HG02852 (cell line): ENCODE results near the gene ABI1.
"Not testable (repeated sequence)": the region's sequence is repeated elsewhere in the genome, so short reads cannot be mapped to it uniquely, and the experiment has no call there.

Experiments
- ATAC-seq: cut with Tn5 transposase; IDR thresholded peaks from one replicate; pipeline ENCODE4 v1.9.1; 2021; ENCODE audit warnings: mild to moderate bottlenecking, moderate library complexity; ENCODE audit not compliant: unreplicated experiment

ABI1 gene

GRCh38 chr10:26860443-26861204 lies at the start of gene ABI1:
ABI1 (minus strand) TSS chr10:26860958; CDS start chr10:26860863, 95 bp downstream.
- ATAC-seq, result peak; percentile 73

GRCh38 chr10:26909753-26910152 lies 49.0 kb upstream of the ABI1 start:
- ATAC-seq, result no peak

DNA sequence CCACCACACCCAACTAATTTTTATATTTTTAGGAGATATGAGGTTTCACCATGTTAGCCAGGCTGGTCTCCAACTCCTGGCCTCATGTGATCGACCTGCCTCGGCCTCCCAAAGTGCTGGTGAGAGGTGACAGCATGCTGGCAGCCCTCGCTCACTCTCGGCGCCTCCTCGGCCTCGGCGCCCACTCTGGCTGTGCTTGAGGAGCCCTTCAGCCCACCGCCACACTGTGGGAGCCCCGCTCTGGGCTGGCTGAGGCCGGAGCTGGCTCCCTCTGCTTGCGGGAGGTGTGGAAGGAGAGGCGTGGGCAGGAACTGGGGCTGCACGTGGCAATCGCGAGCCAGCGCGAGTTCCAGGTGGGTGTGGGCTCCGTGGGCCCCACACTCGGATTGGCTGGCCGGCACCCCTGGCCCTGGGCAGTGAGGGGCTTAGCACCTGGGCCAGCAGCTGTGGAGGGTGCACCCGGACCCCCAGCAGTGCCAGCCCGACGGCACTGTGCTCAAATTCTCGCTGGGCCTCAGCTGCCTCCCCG lies 44.6 kb upstream of the ABI1 start:
- not testable (repeated sequence) for ATAC-seq

GRCh38 chr10:26903431-26904217 lies 42.9 kb upstream of the ABI1 start:
- no peak for ATAC-seq

GRCh38 chr10:26892306-26892923 lies 31.7 kb upstream of the ABI1 start:
- ATAC-seq, result peak; percentile 79

DNA sequence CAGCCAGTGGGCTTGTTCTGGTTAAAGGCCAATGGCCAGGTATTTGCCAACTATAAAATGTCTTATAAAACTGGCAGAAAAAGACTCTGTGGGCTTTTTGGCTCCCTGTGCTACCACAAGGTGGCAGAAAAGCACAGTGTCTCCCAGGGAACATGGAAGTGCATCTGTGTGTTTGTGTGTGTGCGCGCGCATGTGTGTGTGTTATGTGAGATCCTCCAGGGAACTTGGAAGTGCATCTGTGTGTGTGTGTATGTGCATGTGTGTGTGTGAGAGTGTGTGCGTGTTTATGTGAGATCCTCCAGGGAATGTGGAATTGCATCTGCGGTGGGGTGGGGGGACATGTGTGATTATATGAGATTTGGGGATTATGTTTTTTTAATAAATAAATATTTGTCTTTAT lies 30.2 kb upstream of the ABI1 start:
- no peak for ATAC-seq

DNA sequence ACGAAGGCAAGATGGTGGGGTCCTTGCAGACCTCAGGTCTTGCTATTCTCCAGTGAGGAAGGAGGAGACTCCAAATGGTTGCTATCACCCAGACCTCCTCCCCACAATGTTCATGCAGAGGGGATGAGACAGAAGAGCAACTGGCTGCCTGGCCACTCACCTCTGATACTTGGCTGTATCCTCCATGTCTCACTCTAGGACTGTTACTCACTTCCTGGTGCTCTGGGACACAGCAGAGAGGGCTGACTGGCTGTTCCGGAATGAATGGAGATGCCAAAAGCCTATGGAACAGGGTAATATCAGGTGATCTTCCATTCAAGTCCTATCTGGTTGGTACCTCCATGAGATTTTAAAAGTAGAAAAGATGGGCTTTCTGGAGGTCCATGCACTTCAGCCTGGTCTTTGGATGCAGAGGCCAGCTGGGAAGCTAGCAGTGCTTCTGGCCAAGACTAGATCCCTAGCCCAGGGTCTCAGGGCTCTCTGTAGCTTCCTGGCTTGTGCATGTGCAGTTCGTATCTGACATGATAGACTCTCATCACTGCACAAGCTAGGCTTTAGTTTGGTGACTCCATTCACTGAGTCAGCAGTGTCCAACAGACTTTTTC lies 27.0 kb upstream of the ABI1 start:
- ATAC-seq, result no peak

- ATAC-seq, result peak; percentile 78
Observed at GRCh38 chr10:26881600-26882331, 21.0 kb upstream of the ABI1 start.

- no peak for ATAC-seq
Observed at GRCh38 chr10:26879744-26880143, 19.0 kb upstream of the ABI1 start.

DNA sequence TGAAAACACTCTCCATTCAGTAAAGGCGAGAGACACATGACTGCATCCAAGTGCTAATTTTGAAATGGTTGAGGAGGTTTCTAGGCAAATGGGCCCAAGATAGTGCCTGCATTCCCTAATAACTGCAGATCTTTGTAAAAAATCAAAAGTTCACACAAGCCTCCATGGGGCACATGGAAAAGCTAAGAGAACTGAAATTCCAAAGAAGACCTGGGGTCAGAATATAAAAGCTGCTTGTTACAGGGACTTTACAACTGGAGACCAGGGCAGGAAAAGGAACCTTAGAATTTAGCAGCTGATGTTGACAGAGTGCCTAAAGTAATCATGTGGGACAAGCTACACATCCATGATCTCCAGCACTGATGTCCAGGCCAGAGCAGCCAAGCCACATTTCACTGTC lies 10.0 kb upstream of the ABI1 start:
- no peak for ATAC-seq

- no peak for ATAC-seq
Observed at GRCh38 chr10:26869528-26869927, 8.8 kb upstream of the ABI1 start.

DNA sequence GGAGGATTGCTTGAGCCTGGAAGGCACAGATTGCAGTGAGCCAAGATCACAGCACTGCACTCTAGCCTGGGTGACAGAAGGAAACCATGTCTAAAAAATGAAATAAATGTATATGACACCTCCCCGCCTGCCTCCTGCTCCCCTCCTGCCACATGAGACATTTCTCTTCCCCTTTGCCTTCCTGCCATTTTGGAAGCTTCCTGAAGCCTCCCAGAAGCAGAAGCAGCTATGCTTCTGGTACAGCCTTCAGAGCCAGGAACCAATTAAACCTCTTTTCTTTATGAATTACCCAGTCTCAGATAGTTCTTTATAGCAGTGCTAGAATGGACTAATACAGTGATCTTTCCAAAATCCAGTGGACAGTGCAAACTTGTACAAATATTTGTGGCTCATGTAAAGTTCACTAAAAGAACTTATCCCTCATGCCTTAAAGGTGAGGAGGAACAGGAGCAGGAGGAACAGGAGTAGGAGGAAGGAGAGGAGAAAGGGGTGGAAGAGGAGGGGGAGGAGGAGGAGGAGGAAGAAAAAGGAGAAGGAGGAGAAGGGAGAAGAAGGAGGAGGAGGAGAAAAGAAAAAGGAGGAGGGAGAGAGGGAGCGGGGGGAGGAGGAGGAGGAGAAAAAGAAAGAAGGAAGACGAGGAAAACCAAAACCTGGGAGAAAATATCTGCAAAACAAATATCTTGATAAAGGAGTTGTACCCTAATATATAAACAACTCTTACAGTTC lies 2.8 kb upstream of the ABI1 start:
- no peak for ATAC-seq

GRCh38 chr10:26861205-26861998 lies 644 bp upstream of the ABI1 start:
- no peak for ATAC-seq

- peak; percentile 19 for ATAC-seq
Observed at GRCh38 chr10:26860102-26860442, 686 bp downstream of the ABI1 start.

DNA sequence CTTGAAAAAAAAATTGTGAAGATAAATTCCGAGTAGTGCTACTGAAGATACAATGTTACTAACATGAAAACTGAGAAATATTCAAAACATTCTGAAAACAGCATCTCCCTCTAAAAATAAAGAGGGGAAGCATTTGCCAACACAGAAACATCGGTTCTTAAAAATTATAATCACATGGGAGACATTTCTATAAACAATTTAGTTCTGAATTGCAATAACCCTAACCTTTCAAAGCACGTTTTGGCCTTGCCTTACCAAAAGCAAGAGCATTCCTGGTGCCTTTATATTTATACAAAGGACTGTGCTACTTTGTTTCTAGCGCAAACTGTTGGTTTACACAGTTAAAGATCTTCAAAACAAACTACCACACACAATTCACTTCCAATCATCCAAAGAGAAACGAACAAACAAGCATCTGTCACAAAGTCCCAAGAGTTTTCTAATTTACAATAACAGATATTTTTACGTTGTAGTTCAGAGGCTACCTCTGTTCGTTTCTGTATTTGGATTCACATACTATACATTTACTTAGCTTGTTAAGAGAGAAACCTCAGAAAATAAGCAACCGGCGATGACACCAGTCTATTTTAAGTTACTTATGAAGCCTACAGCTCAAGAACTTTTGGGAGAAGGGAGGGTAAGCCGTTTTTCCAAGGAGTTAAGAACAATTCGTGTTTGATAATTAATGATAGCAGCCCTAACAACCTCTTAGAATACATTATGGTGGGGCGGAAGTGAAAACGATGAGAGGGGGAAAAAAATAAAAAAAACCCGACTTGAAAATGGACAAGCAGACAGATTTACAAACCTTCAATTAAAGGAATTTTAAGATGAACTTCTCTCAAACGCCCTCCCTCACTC lies 1.3 kb downstream of the ABI1 start:
- no peak for ATAC-seq

GRCh38 chr10:26858707-26859034 lies 2.1 kb downstream of the ABI1 start:
- ATAC-seq, result no peak

- ATAC-seq, result peak; percentile 19
Observed at GRCh38 chr10:26857991-26858706, 2.6 kb downstream of the ABI1 start.

- peak; percentile 1 for ATAC-seq
Observed at GRCh38 chr10:26857553-26857952, 3.2 kb downstream of the ABI1 start.
